ENCODE data around the gene RAB4A.

- TF ChIP-seq GATA2 (IDR thresholded peaks at IDR 0.05; ENCODE audit: low read depth, low read length) (no peak), GATA3 (IDR thresholded peaks at IDR 0.05; ENCODE audit: low read depth, low read length) (no peak)
Measured at GRCh38 chr1:229260297-229260696, 10.6 kb upstream of the RAB4A start.
